Activated CD8-positive, alpha-beta T cell treated with anti-CD3 and anti-CD28 coated beads, Interleukin-2, amount 10 ng/mL, durations not matched to agents 7 days and 5 days (primary cell): ENCODE measurements around the gene BPI. TPM values are rescaled to one million over a fixed set of nuclear protein-coding genes. Genes with fewer than 3 reads are reported as not detected.
"Not testable (repeated sequence)": the region's sequence is repeated elsewhere in the genome, so short reads cannot be mapped to it uniquely, and the experiment has no call there.

ENCODE experiments used
- ATAC-seq: fragments of 150-1000 bp; cut with Tn5 transposase; one replicate; pipeline ENCODE4 v1.10.0; 2021; ENCODE audit warnings: moderate library complexity
- CTCF ChIA-PET: fragments of 350-600 bp; sonication (Branson Sonifier 250); formaldehyde crosslinking; loops from one replicate; lab custom pipeline; 2021; ENCODE audit warnings: antibody characterized with exemption; lab: Charles Lee
- POLR2A ChIA-PET: fragments of 350-600 bp; sonication (Branson Sonifier 250); formaldehyde crosslinking; loops from one replicate; lab custom pipeline; 2021; ENCODE audit warnings: antibody characterized with exemption; lab: Charles Lee
- DNase-seq: peaks from one replicate; pipeline ENCODE4 v3.0.0-alpha.2; 2020
- H3K27ac Mint-ChIP-seq: one replicate; pipeline ENCODE4 v1.8.0; 2021; ENCODE audit warnings: mild to moderate bottlenecking, mixed read lengths
- H3K27me3 Mint-ChIP-seq: one replicate; pipeline ENCODE4 v1.8.0; 2021; ENCODE audit warnings: low read depth, mixed read lengths
- H3K36me3 Mint-ChIP-seq: one replicate; pipeline ENCODE4 v1.8.0; 2021; ENCODE audit warnings: low read depth, mixed read lengths
- H3K4me1 Mint-ChIP-seq: one replicate; pipeline ENCODE4 v1.8.0; 2021; ENCODE audit warnings: low read depth, mixed read lengths
- H3K4me3 Mint-ChIP-seq: one replicate; pipeline ENCODE4 v1.8.0; 2021; ENCODE audit warnings: mild to moderate bottlenecking, mixed read lengths
- H3K9me3 Mint-ChIP-seq: one replicate; pipeline ENCODE4 v1.8.0; 2022; ENCODE audit warnings: mixed read lengths; ENCODE audit not compliant: insufficient read depth
- total RNA-seq, 2 experiments: library from RNA; stranded (reverse); gene quantifications; one replicate each; pipeline ENCODE4 v1.2.3, GENCODE V29; 2021

BPI gene
- total RNA-seq, 2 experiments from 2014 or later, result not detected

- ATAC-seq (no peak), DNase-seq (no peak)
- CTCF ChIA-PET, result no interaction called here
- POLR2A ChIA-PET, result no interaction called here
- Mint-ChIP-seq H3K36me3 (no peaks in the 10 kb centered on the region), H3K4me3 (no peak overlapping the region), H3K9me3 (no peaks in the 10 kb centered on the region), H3K27ac (no peak overlapping the region), H3K4me1 (peaks cover 19% of the 10 kb centered on the region), H3K27me3 (peaks cover 27% of the 10 kb centered on the region)
Observed at GRCh38 chr20:38308447-38308846, 4.5 kb downstream of the BPI start.

- no peak overlapping the region for H3K4me3 Mint-ChIP-seq
- H3K4me1 Mint-ChIP-seq, result peaks cover 4% of the 10 kb centered on the region
- H3K27ac Mint-ChIP-seq, result no peak overlapping the region
- CTCF ChIA-PET, result no interaction called here
- H3K27me3 Mint-ChIP-seq, result peaks cover 11% of the 10 kb centered on the region
- DNase-seq (no peak), ATAC-seq (no peak)
- POLR2A ChIA-PET, result no interaction called here
- no peaks in the 10 kb centered on the region for H3K36me3 Mint-ChIP-seq
- no peaks in the 10 kb centered on the region for H3K9me3 Mint-ChIP-seq
Observed at GRCh38 chr20:38311091-38311490, 7.1 kb downstream of the BPI start.

DNA sequence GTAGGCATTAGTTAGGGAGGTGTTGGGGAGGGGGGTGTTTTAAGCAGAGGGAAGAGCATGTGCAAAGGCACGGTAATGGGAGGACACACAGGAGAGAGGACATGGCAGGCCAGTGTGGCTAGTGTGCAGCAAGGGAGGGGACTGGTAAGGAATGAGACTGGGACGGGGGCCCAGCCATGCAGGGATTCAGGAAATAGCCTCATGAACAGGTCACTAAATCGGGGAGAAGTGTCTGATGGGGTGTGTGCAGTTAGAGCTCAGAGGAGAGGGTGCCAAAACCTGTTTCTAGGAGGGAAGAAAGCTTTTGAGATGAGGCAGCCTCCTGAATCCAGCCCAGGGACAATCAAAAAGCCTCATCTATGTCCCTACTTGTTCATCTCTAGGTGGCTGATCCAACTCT, 7.5 kb downstream of the BPI start:
- ATAC-seq, result no peak
- peaks cover 4% of the 10 kb centered on the region for H3K4me1 Mint-ChIP-seq
- POLR2A ChIA-PET, result no interaction called here

GRCh38 chr20:38313676-38314075, 9.7 kb downstream of the BPI start:
- DNase-seq (no peak), ATAC-seq (no peak)
- Mint-ChIP-seq H3K4me1 (no peaks in the 10 kb centered on the region), H3K27ac (no peak overlapping the region), H3K9me3 (no peaks in the 10 kb centered on the region), H3K36me3 (no peaks in the 10 kb centered on the region), H3K27me3 (peaks cover 6% of the 10 kb centered on the region), H3K4me3 (no peak overlapping the region)
- ChIA-PET POLR2A (no interaction called here), CTCF (no interaction called here)

More for the DNA sequence above, 7.5 kb downstream of the BPI start:
- Mint-ChIP-seq H3K27ac (no peak overlapping the region), H3K36me3 (no peaks in the 10 kb centered on the region), H3K9me3 (no peaks in the 10 kb centered on the region), H3K4me3 (no peak overlapping the region), H3K27me3 (peaks cover 7% of the 10 kb centered on the region)
- DNase-seq, result no peak
- CTCF ChIA-PET, result no interaction called here

- H3K9me3 Mint-ChIP-seq, H3K4me3 Mint-ChIP-seq, POLR2A ChIA-PET, H3K27me3 Mint-ChIP-seq, H3K4me1 Mint-ChIP-seq, DNase-seq, ATAC-seq, H3K36me3 Mint-ChIP-seq, H3K27ac Mint-ChIP-seq, CTCF ChIA-PET: not testable (repeated sequence)
Observed at GRCh38 chr20:38314350-38314749, 10.4 kb downstream of the BPI start.

GRCh38 chr20:38315290-38315966, 11.5 kb downstream of the BPI start:
- ATAC-seq, result no peak
- Mint-ChIP-seq H3K27me3 (peaks cover 6% of the 10 kb centered on the region), H3K4me3 (no peak overlapping the region), H3K4me1 (no peaks in the 10 kb centered on the region), H3K36me3 (no peaks in the 10 kb centered on the region), H3K27ac (no peak overlapping the region), H3K9me3 (no peaks in the 10 kb centered on the region)
- CTCF ChIA-PET, result no interaction called here
- POLR2A ChIA-PET, result no interaction called here
- DNase-seq, result no peak

- no peak for ATAC-seq
- Mint-ChIP-seq H3K4me3 (no peak overlapping the region), H3K27me3 (peaks cover 3% of the 10 kb centered on the region), H3K4me1 (no peaks in the 10 kb centered on the region), H3K27ac (no peak overlapping the region), H3K36me3 (no peaks in the 10 kb centered on the region), H3K9me3 (no peaks in the 10 kb centered on the region)
- ChIA-PET CTCF (no interaction called here), POLR2A (no interaction called here)
- DNase-seq, result no peak
Observed at GRCh38 chr20:38316341-38316740, 12.4 kb downstream of the BPI start.

DNA sequence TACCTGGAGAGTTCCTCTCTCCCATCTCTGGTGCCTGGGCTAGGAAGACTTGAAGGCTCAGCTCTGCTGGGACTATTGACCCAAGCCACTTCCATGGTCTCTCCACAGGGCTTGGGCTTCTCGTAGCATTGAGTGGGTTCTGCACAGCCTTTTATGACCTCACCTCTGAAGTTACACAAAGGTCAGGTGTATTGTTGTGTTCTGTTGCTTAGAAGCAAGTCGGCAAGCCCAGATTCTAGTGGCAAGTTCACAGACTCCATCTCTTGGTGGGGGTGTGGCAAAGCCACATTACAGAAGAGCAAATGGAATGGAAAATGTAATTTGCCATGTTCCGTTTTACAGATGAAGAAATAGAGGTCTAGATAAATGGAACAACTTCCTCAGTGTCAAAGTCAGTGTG, 13.5 kb downstream of the BPI start:
- POLR2A ChIA-PET, result no interaction called here
- no peaks in the 10 kb centered on the region for H3K9me3 Mint-ChIP-seq
- peaks cover 7% of the 10 kb centered on the region for H3K27me3 Mint-ChIP-seq
- no peaks in the 10 kb centered on the region for H3K36me3 Mint-ChIP-seq
- H3K4me3 Mint-ChIP-seq, result no peak overlapping the region
- no peaks in the 10 kb centered on the region for H3K4me1 Mint-ChIP-seq
- ATAC-seq (no peak), DNase-seq (no peak)
- CTCF ChIA-PET, result no interaction called here
- no peak overlapping the region for H3K27ac Mint-ChIP-seq

DNA sequence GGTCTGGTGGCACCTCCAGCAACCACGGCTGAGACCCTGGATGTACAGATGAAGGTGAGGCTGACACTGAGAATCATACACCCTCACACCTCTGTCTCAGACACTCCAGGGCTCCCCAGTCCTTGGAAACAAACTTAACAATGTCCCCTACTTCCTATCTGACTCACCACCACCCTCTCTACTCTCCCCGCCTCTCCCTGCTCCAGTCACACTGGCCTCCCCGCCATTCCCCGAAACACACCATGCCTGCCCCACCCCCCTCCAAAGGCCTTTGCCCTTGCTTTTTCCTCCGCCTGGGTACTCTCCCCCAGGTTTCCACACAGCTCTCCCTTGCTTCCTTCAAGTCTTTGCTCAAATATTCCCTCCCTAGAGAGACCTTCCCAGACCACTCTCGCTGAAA, 16.3 kb downstream of the BPI start:
- ATAC-seq (no peak), DNase-seq (no peak)
- peaks cover 12% of the 10 kb centered on the region for H3K27me3 Mint-ChIP-seq
- H3K4me3 Mint-ChIP-seq, result no peak overlapping the region
- no peaks in the 10 kb centered on the region for H3K36me3 Mint-ChIP-seq
- no peak overlapping the region for H3K27ac Mint-ChIP-seq
- POLR2A ChIA-PET, result no interaction called here
- no peaks in the 10 kb centered on the region for H3K9me3 Mint-ChIP-seq
- CTCF ChIA-PET, result interaction anchor here (0.5 kb wide), 1 partner anchor 22 kb away, joined by 3 read pairs; no protein-coding TSS in a partner anchor
- H3K4me1 Mint-ChIP-seq, result no peaks in the 10 kb centered on the region

- POLR2A ChIA-PET, result no interaction called here
- H3K27ac Mint-ChIP-seq, result no peak overlapping the region
- DNase-seq, result no peak
- CTCF ChIA-PET, result interaction anchor here (0.7 to 1.2 kb wide), 3 partner anchors 8 to 110 kb away, joined by 3 read pairs; no protein-coding TSS in a partner anchor
- H3K27me3 Mint-ChIP-seq, result peaks cover 12% of the 10 kb centered on the region
- no peaks in the 10 kb centered on the region for H3K4me1 Mint-ChIP-seq
- ATAC-seq, result no peak
- no peaks in the 10 kb centered on the region for H3K9me3 Mint-ChIP-seq
- H3K36me3 Mint-ChIP-seq, result no peaks in the 10 kb centered on the region
- H3K4me3 Mint-ChIP-seq, result no peak overlapping the region
Observed at GRCh38 chr20:38321959-38322598, 18.1 kb downstream of the BPI start.

DNA sequence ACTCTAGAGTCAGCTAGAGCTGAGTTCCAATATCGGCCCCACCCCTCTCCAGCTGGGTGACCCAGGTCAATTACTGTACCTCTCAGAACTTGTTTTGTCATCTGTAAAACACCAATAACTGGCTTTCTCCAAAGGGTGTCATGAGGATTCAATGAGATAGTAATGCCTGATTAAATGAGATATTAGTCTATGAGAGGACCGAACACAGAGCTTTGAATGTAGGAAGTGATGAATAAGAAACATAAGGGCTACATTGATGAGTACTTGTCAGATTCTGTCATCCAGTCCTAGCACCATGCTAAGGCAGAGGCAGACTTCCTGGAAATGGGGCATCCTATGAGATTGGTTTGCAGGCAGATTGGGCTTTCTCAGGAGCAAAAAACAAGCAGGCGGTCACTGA, 20.2 kb downstream of the BPI start:
- no peak for ATAC-seq
- CTCF ChIA-PET, result no interaction called here
- Mint-ChIP-seq H3K27ac (no peak overlapping the region), H3K27me3 (peaks cover 12% of the 10 kb centered on the region), H3K9me3 (no peaks in the 10 kb centered on the region), H3K36me3 (no peaks in the 10 kb centered on the region), H3K4me3 (no peak overlapping the region), H3K4me1 (no peaks in the 10 kb centered on the region)
- POLR2A ChIA-PET, result no interaction called here
- DNase-seq, result no peak

GRCh38 chr20:38325167-38325566, 21.2 kb downstream of the BPI start:
- DNase-seq, result no peak
- Mint-ChIP-seq H3K4me3 (no peak overlapping the region), H3K9me3 (no peaks in the 10 kb centered on the region), H3K27ac (no peak overlapping the region), H3K4me1 (no peaks in the 10 kb centered on the region), H3K27me3 (peaks cover 12% of the 10 kb centered on the region), H3K36me3 (no peaks in the 10 kb centered on the region)
- ATAC-seq, result no peak
- CTCF ChIA-PET, result no interaction called here
- POLR2A ChIA-PET, result no interaction called here
